IMR-90 (cell line): ENCODE data around the gene SRD5A3. TPM values are rescaled to one million over a fixed set of nuclear protein-coding genes. Genes with fewer than 3 reads are reported as not detected.

Experiments
- ATAC-seq: fragments of 200-7000 bp; cut with Tn5 transposase; 2 replicates; pipeline ENCODE4 v1.9.1; 2020; ENCODE audit warnings: low read depth, mild to moderate bottlenecking, moderate library complexity
- BruUV-seq: library from RNA; stranded (reverse); fragments of 400-500 nt; replicated peaks from 2 replicates; lab custom pipeline; 2021; lab: Mats Ljungman, UMichigan
- CTCF ChIA-PET: fragments of 300-600 bp; formaldehyde crosslinking; extraction: SDS; loops from one replicate; lab custom pipeline; 2021; ENCODE audit warnings: antibody characterized with exemption; lab: Yijun Ruan, JAX
- POLR2A ChIA-PET: fragments of 300-600 bp; sonication (Branson Sonifier 250); formaldehyde crosslinking; loops from one replicate; lab custom pipeline; 2022; ENCODE audit warnings: antibody characterized with exemption; ENCODE audit not compliant: unreplicated experiment; lab: Charles Lee
- DNase-seq: peaks from one replicate; pipeline ENCODE4 v3.0.0; 2013
- H2AFZ ChIP-seq: replicated peaks from 2 replicates; pipeline ENCODE3; 2013; ENCODE audit warnings: low read length, mild to moderate bottlenecking; ENCODE audit not compliant: poor library complexity
- H2AK5ac ChIP-seq: 2 replicates; pipeline ENCODE4 v1.6.1; 2013; ENCODE audit warnings: low read depth, low read length, inconsistent platforms
- H2AK9ac ChIP-seq: replicated peaks from 2 replicates; pipeline ENCODE3; 2013; ENCODE audit warnings: mild to moderate bottlenecking, low read depth, low read length, moderate library complexity; ENCODE audit not compliant: poor library complexity
- H2BK120ac ChIP-seq: 2 replicates; pipeline ENCODE4 v1.6.1; 2013; ENCODE audit warnings: low read depth, low read length, inconsistent platforms
- H2BK15ac ChIP-seq: 3 replicates; pipeline ENCODE4 v1.6.1; 2013; ENCODE audit warnings: low read depth, low read length, inconsistent platforms
- H2BK20ac ChIP-seq: 2 replicates; pipeline ENCODE4 v1.6.1; 2013; ENCODE audit warnings: low read depth, mild to moderate bottlenecking, inconsistent platforms, low read length, moderate library complexity
- H2BK5ac ChIP-seq: 2 replicates; pipeline ENCODE4 v1.6.1; 2013; ENCODE audit warnings: mild to moderate bottlenecking, low read depth, low read length, inconsistent platforms; ENCODE audit not compliant: poor library complexity, severe bottlenecking
- H3K14ac ChIP-seq: replicated peaks from 2 replicates; pipeline ENCODE4 v1.6.1; 2013; ENCODE audit warnings: low read depth, low read length, inconsistent platforms
- H3K18ac ChIP-seq: 2 replicates; pipeline ENCODE4 v1.6.1; 2013; ENCODE audit warnings: low read depth, low read length, control low read depth
- H3K23ac ChIP-seq: 2 replicates; pipeline ENCODE4 v1.6.1; 2013; ENCODE audit warnings: low read depth, low read length, inconsistent platforms
- H3K27ac ChIP-seq: 2 replicates; pipeline ENCODE4 v1.5.1; 2013; ENCODE audit warnings: mild to moderate bottlenecking, control low read depth, low read length; ENCODE audit not compliant: insufficient read depth
- H3K27me3 ChIP-seq: 2 replicates; pipeline ENCODE4 v1.6.1; 2013; ENCODE audit warnings: low read length; ENCODE audit not compliant: control insufficient read depth, insufficient read depth
- H3K36me3 ChIP-seq: 2 replicates; pipeline ENCODE4 v1.6.1; 2013; ENCODE audit warnings: low read length, mixed read lengths; ENCODE audit not compliant: control insufficient read depth, insufficient read depth
- H3K4ac ChIP-seq: 2 replicates; pipeline ENCODE4 v1.6.1; 2013; ENCODE audit warnings: low read depth, low read length, inconsistent platforms
- H3K4me1 ChIP-seq: 2 replicates; pipeline ENCODE4 v1.6.1; 2013; ENCODE audit warnings: low read length, mixed read lengths; ENCODE audit not compliant: control insufficient read depth, insufficient read depth
- H3K4me2 ChIP-seq: 2 replicates; pipeline ENCODE4 v1.6.1; 2013; ENCODE audit warnings: low read depth, mild to moderate bottlenecking, control low read depth, low read length, moderate library complexity
- H3K4me3 ChIP-seq: 2 replicates; pipeline ENCODE4 v1.5.1; 2013; ENCODE audit warnings: low read depth, mild to moderate bottlenecking, control low read depth, low read length, moderate library complexity; ENCODE audit not compliant: insufficient read depth
- H3K56ac ChIP-seq: 2 replicates; pipeline ENCODE4 v1.6.1; 2013; ENCODE audit warnings: low read length, inconsistent platforms; ENCODE audit not compliant: insufficient read depth; ENCODE audit errors: extremely low read depth
- H3K79me1 ChIP-seq, 2 experiments: 2 replicates each; pipeline ENCODE4 v1.6.1; 2013; ENCODE audit warnings: low read length in 2 of 2, inconsistent platforms in 1 of 2, low read depth in 1 of 2
- H3K9ac ChIP-seq: 2 replicates; pipeline ENCODE4 v1.6.1; 2013; ENCODE audit warnings: low read depth, low read length, control low read depth
- H3K9me1 ChIP-seq: 2 replicates; pipeline ENCODE4 v1.6.1; 2013; ENCODE audit warnings: low read length, inconsistent platforms; ENCODE audit not compliant: insufficient read depth
- H3K9me3 ChIP-seq: 2 replicates; pipeline ENCODE4 v1.6.1; 2013; ENCODE audit warnings: low read length; ENCODE audit not compliant: control insufficient read depth, insufficient read depth
- H4K20me1 ChIP-seq: 2 replicates; pipeline ENCODE4 v1.6.1; 2013; ENCODE audit warnings: low read length, inconsistent platforms; ENCODE audit not compliant: insufficient read depth
- H4K5ac ChIP-seq: 2 replicates; pipeline ENCODE4 v1.6.1; 2013; ENCODE audit warnings: mild to moderate bottlenecking, low read depth, low read length, control low read depth
- H4K8ac ChIP-seq, 2 experiments: 2 replicates each; pipeline ENCODE4 v1.6.1; 2013; ENCODE audit warnings: low read depth in 2 of 2, low read length in 2 of 2, control low read depth in 1 of 2, inconsistent platforms in 1 of 2
- H4K91ac ChIP-seq: 2 replicates; pipeline ENCODE4 v1.6.1; 2013; ENCODE audit warnings: low read depth, low read length, inconsistent platforms; ENCODE audit not compliant: insufficient read depth
- CEBPB ChIP-seq: IDR thresholded peaks from 2 replicates; pipeline ENCODE4 v1.6.1; 2012; ENCODE audit warnings: low read depth, low read length, improper control_type of control experiment
- CHD1 ChIP-seq: IDR thresholded peaks from 2 replicates; pipeline ENCODE4 v1.6.1; 2012; ENCODE audit warnings: low read depth, low read length, improper control_type of control experiment
- FOS ChIP-seq: fragments of 150-350 bp; IDR thresholded peaks from 2 replicates; pipeline ENCODE4 v1.6.1; 2016; ENCODE audit warnings: low read depth, low read length
- MAFK ChIP-seq: IDR thresholded peaks from 2 replicates; pipeline ENCODE4 v1.6.1; 2012; ENCODE audit warnings: low read depth, low read length, improper control_type of control experiment
- NFE2L2 ChIP-seq: fragments of 150-350 bp; IDR thresholded peaks from 2 replicates; pipeline ENCODE4 v1.6.1; 2016; ENCODE audit warnings: low read depth, mild to moderate bottlenecking, low read length
- RFX5 ChIP-seq: IDR thresholded peaks from 2 replicates; pipeline ENCODE4 v1.8.0; 2012; ENCODE audit warnings: low read depth, mild to moderate bottlenecking, low read length, moderate library complexity
- WGBS, 2 experiments: methylation state at CpG; one replicate each; pipeline versions ENCODE4 v1.1.5 to v1.1.7; 2013; ENCODE audit warnings: missing lambda C conversion rate in 2 of 2; ENCODE audit not compliant: insufficient read length in 1 of 2; ENCODE audit errors: extremely low coverage in 2 of 2; 5-methylcytosine and 5-hydroxymethylcytosine counted together
- dilution Hi-C: fragments of 300-500 bp; cut with HindIII; formaldehyde crosslinking; loops from one replicate; pipeline ENCODE4 v1.14.3; 2018; ENCODE audit warnings: low sequenced_read_pairs; ENCODE audit not compliant: unreplicated experiment
- in situ Hi-C: fragments of 300-500 bp; cut with MboI; formaldehyde crosslinking; loops from 3 replicates; pipeline ENCODE4 v1.14.3; 2019; ENCODE audit warnings: low sequenced_read_pairs, inconsistent platforms, mixed read lengths
- intact Hi-C: fragments of 100-400 bp; cut with micrococcal nuclease; formaldehyde crosslinking; loops from 2 replicates; pipeline ENCODE4 v1.10.0; 2022
- polyA plus RNA-seq, 3 experiments: library from polyadenylated mRNA; depleted of rRNA; stranded (reverse); fragments of >200 nt; gene quantifications; 2 replicates each; pipeline ENCODE4 v1.2.3, GENCODE V29; 2012; ENCODE audit warnings: low replicate concordance in 1 of 3
- total RNA-seq: library from RNA; depleted of rRNA; stranded (reverse); fragments of >200 nt; gene quantifications from 2 replicates; pipeline ENCODE4 v1.2.3, GENCODE V29; 2012

SRD5A3 gene
- total and polyA plus RNA-seq, 2 of the 4 experiments (the other 2 are of a cell fraction) = 5.6 to 6.8 TPM

- ATAC-seq = peak; percentile 67
These were observed 12.6 kb downstream of the SRD5A3 start for GRCh38 chr4:55358668-55359067.

More at GRCh38 chr4:55358668-55359067, 12.6 kb downstream of the SRD5A3 start:
- Histone ChIP-seq H4K91ac (no peak overlapping the region), H3K4me2 (peak overlapping the region; percentile 38; the same call in 1 of the 2 replicates), H3K4ac (no peak overlapping the region), H3K4me1 (peaks cover 10% of the 10 kb centered on the region), H2BK5ac (peak overlapping the region; percentile 33), H3K27ac (no peak overlapping the region), H4K5ac (no peak overlapping the region), H3K9me1 (peaks cover 11% of the 10 kb centered on the region), H2AK5ac (no peak overlapping the region), H4K8ac (no peak overlapping the region), H3K56ac (no peak overlapping the region), H2AK9ac (no peak overlapping the region), H3K36me3 (no peaks in the 10 kb centered on the region), H3K18ac (no peak overlapping the region), H3K23ac (no peak overlapping the region), H2BK15ac (no peak overlapping the region), H3K9me3 (no peaks in the 10 kb centered on the region), H4K20me1 (no peaks in the 10 kb centered on the region), H3K14ac (no peak overlapping the region), H3K79me1 (peaks cover 0 to 15% of the 10 kb centered on the region in 2 experiments; a peak in 2 of 4 replicates), H3K9ac (no peak overlapping the region), H2BK20ac (no peak overlapping the region), H3K4me3 (no peak overlapping the region), H2BK120ac (no peak overlapping the region), H2AFZ (no peak overlapping the region), H3K27me3 (no peaks in the 10 kb centered on the region)
- ChIA-PET CTCF (interaction anchor here (0.7 kb wide), 1 partner anchor 29 kb away, joined by 3 read pairs; no protein-coding TSS in a partner anchor), POLR2A (no interaction called here)
- TF ChIP-seq CEBPB (peak; percentile 84), CHD1 (no peak), RFX5 (no peak), NFE2L2 (peak; percentile 89), MAFK (0 out of 2 replicates have a peak, but pooled peaks have one; percentile 12), FOS (peak; percentile 72)
- intact Hi-C loops = no loop called here
- WGBS, 2 experiments = no CpG with 5 or more reads among the region's 2 CpGs
- no TSS peak for BruUV-seq
- DNase-seq = peak; percentile 78
- dilution Hi-C loops = no loop called here
- in situ Hi-C loops = no loop called here
